Limb (tissue), 2 donors: ENCODE results near the gene ATP8B4.
"Not testable (repeated sequence)": the region's sequence is repeated elsewhere in the genome, so short reads cannot be mapped to it uniquely, and the experiment has no call there.

Experiments
- DNase-seq, 2 donors: peaks; one replicate each; pipeline ENCODE4 v3.0.0-alpha.2; 2016; ENCODE audit errors: extremely low spot score in 2 of 2

Gene ATP8B4

DNA sequence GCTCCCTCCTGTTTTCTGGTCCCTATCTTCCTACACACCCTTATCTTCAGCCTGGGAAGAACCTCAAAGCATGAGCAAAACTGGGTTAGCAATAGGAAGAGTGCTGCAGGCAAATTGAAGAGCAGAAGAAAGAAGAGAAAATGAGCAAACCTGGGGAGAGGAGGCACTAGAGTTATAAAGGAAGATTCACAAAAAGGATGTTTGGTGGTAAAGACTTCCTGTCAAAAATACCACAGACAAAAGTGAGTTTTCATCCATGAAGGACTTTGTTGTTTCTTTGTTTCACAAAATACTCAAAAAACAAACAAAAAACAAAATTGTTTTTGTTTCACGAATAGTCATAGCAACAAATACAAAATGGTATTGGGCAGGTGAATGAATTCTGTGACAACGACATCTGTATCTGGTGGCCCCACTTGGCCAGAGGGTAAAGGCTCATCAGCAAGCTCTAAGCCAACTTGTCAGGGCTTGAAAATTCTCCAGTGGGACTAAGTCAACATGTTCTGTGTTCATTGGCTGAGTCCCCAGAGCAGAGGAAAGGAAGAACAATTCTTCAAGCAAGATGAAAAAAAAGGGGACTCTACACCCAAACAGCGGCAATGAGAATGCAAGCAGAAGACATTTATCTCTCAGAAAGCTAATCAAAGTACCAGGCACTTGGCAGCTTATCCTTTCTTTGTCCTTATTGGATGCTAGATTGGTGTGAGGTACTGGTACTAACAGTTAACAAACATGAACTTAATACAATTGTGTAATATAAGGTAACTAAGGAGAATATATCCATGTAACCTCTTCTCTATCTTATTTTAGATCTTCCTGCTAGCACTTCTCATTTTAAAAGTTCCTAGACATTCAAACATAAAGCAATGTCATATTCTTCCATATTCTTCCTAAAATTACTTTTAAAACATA, 9.7 kb downstream of the ATP8B4 start:
- no peak for DNase-seq

DNA sequence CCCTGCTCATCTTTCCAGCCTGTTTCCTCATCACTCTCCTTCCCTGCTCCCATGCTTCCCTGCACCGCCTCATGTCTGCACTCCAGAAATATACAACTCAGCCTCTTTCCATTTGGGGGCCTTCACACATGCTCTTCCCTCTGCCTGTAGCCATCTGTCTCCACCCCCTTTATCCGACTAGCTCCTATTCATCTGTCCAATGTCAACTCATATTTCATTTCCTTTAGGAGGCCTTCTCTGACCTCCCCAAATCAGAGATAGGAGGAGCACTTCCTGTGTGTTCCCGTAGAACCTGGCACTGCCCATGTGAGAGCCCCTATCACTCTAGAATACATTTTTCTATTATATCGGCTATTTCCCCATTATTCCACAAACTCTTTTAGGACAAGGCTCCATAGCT, 10.6 kb downstream of the ATP8B4 start:
- DNase-seq, result no peak

DNA sequence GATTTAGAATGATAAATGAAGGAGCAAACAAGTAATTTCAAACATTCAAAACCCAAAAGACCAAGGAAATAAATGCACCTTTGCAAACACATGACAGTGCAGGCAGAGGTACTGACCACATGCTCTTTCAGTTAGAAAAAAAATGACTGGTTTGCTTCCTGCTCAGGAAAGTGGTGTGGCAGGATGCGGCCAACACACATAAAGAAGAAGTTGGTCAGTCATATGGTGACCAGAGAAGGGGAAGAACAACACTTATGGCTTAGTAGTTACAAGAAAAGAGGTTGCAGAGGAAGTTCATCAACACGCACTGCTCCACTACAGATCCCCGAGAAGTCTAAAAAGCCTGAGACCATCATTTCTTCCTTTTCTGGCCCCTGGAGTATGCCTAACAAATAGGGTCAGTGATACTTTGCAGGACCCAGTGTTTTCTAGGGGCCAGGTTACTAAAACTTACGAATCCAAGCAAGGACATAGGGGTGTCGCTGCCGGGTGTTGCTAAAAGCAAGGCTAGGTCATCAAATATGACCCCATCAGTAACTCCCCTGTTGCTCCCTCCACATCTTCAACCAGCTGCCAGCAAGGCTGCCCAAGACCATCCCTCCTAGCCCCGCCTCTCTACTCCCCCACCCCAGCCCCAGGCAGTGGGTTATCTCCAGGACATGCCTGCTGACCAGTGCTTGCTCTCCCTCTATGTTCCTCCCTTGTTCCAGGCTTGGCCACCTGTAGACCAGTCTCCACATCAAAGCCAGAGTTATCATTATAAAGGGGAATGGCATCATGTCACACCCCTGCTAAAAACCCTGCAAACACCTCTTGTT, 11.2 kb downstream of the ATP8B4 start:
- no peak for DNase-seq

- no peak for DNase-seq
Observed at GRCh38 chr15:50107157-50107556, 11.9 kb downstream of the ATP8B4 start.

DNA sequence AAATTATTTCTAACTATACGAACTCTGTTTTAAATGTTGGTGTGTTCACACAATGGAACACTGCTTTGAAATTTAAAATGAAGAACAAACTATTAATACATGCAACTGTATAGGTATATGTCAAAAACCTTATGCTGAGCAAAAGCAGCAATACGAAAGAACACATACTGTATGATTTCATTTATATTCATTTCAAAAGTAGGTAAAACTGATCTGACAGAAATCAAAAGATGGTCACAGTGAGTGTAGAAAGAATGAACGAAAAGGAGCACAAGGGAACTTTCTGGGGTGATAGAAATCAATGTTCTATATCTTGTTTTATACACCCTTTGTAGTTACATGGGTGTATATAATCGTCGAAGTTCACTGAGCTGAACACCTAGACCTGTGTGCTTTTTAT, 12.6 kb downstream of the ATP8B4 start:
- no peak for DNase-seq

- DNase-seq, result no peak
Observed at GRCh38 chr15:50100486-50100885, 18.5 kb downstream of the ATP8B4 start.

GRCh38 chr15:50098545-50098944, 20.5 kb downstream of the ATP8B4 start:
- no peak for DNase-seq

- no peak for DNase-seq
Observed at GRCh38 chr15:50095938-50096821, 22.9 kb downstream of the ATP8B4 start.

GRCh38 chr15:50089386-50089785, 29.6 kb downstream of the ATP8B4 start:
- not testable (repeated sequence) for DNase-seq

GRCh38 chr15:50084932-50085331, 34.1 kb downstream of the ATP8B4 start:
- DNase-seq, result no peak

GRCh38 chr15:50083424-50084025, 35.5 kb downstream of the ATP8B4 start:
- no peak for DNase-seq

GRCh38 chr15:50082066-50082465, 37.0 kb downstream of the ATP8B4 start:
- peak in 1 of 2 donors; percentile 18 for DNase-seq

- DNase-seq, result peak in 1 of 2 donors; percentile 30
Observed at GRCh38 chr15:50077651-50078050, 41.4 kb downstream of the ATP8B4 start.

DNA sequence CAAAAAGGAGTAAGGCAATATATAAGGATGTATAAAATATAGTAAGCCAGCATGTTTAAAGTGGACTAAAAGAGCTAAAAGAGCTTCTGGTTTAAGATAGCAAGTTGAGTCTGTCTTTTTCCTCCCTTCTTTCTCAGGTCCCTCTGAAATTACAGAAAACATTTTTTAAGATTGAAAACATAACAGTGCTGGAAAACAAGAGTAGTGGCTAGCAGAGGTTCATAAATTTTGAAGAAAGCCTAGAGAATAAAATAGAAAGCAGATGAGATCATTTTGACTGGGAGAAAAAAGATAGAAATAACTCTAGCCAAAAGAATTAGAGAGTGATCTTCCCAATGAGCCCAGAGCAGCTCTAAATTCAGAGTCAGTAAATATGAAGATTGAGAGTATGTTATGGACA, 41.9 kb downstream of the ATP8B4 start:
- peak in 1 of 2 donors; percentile 18 for DNase-seq

DNA sequence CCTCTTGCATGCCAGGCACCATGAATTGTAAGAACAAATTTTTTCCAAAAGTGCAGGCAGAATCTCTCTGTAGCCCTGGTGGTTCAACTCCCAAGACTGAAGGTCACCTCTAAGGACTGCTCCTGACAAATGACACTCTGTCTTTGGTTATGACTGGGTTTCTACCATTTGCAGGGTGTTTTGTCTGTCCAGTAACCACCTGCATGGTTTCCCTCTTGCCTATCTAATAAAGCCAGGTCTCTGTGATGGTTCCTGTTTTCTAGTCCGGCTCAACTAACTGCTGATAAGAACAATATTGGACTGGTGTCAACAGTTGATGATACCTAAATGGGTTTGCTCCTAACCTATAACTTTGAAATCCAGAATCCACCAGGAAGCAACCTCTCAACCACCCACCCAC, 43.7 kb downstream of the ATP8B4 start:
- no peak for DNase-seq

DNA sequence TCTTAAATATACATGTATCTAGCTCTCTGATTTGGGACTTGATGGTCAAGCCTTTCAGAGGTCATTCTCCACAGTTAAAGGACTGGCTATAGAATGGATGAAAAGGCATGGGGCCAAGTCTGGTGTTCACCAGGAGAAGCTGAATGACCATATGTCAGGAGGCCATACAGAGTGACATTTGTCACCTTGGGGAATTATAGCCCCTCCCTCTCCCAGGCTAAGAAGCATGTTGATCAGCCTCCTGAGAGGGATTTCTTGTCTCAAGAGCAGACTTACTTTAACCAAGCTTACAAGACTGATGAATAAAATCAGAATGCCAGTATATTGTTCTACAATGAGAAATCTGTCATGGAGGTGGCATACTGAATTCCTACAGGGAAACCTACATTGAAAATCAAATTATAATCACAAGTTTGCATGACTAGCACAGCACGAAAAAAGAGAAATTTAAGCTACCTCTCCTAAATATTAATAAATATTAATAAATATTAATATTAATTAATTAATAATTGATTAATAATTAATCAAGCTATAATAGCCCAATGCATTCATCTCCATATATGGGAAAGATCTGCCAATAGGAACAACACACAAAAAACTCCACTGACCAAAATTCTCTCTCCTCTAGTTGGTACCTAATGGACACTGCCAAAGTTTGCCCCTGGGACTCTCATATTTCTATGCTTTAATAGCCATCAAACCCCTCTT, 47.3 kb downstream of the ATP8B4 start:
- DNase-seq, result no peak

- no peak for DNase-seq
Observed at GRCh38 chr15:50068016-50068415, 51.0 kb downstream of the ATP8B4 start.

DNA sequence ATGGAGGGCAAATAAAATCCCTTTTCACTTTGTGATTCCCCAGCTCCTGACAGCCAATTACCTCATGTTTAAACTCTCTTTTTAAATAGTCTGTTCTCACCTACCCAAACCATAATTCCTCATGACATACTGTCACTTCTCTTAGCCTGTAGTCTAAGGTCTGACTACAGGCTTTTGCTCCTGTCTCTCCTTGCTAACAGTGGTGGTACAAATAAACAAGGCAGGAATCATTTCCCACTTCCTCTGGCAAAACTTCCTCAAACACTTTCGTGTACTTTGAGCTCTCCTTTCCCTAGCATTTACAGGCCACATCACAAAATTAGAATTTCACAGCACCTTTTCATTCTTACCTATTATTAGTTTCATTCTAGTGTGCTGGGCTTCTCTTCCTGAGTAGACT, 51.8 kb downstream of the ATP8B4 start:
- DNase-seq, result no peak

DNA sequence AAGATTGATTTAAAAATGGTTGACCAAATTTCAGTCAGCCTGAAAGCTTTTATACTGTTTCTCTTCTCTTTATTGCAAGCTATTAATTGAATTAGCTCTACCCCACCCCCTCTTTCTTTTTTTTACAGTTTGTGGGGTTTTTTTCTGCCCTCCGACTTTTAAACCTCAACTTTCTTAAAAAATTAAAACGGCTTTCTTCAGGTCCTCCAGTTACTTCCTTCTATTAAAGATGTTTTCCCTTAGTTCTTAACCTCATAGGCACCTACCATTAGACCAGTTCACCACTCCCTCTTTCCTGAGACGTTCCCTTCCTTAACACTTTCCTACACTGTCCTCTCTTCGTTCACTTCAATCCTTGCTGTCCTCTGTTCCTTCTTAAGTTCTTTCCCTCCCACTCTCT, 52.4 kb downstream of the ATP8B4 start:
- DNase-seq, result no peak

DNA sequence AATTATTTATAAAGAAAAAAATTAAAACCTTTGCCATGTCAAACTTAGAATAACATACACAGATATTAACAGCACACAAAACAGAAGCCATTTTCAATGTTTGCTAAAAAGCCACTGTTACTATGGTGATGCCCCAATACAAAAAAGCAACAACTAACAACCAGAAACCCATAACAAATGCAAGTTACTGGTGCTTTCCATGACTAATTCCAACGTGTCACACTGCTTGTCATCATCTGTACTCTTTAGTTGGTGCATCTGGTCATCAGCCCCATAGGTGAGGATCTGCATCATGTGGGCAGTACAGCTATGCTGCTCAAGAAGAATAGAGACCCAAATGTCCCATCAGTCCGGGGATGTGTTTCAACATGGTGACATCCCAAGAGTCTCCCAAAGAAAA, 52.8 kb downstream of the ATP8B4 start:
- DNase-seq, result no peak
